Gastrocnemius medialis (tissue), 4 donors: ENCODE measurements around the gene LYPD1. TPM values are rescaled to one million over a fixed set of nuclear protein-coding genes. Genes with fewer than 3 reads are reported as not detected.

Experiments used
- ATAC-seq, 2 donors: fragments of 150-250 bp; one replicate each; pipeline ENCODE4 v1.9.1; 2016
- DNase-seq, 2 donors: peaks; one replicate each; pipeline ENCODE4 v3.0.0-alpha.2; 2019
- H3K27ac ChIP-seq, 4 donors: fragments of 200-600 bp; sonication (generic); 1 replicate in 1 of 4; 2 replicates in 3 of 4; pipeline ENCODE4 v1.5.1; 2016 to 2018; ENCODE audit warnings: mild to moderate bottlenecking in 2 of 4, moderate library complexity in 1 of 4
- H3K27me3 ChIP-seq, 3 donors: fragments of 200-600 bp; sonication (generic) in 2 of 3; 1 replicate in 1 of 3; 2 replicates in 2 of 3; pipeline versions ENCODE4 v1.5.1 to v1.6.0; 2016 to 2019; ENCODE audit warnings: mild to moderate bottlenecking in 1 of 3, moderate library complexity in 1 of 3
- H3K36me3 ChIP-seq, 2 donors: fragments of 200-600 bp; sonication (generic) in 1 of 2; one replicate each; pipeline ENCODE4 v1.5.1; 2017 to 2018
- H3K4me1 ChIP-seq, 2 donors: fragments of 200-600 bp; sonication (generic) in 1 of 2; one replicate each; pipeline ENCODE4 v1.5.1; 2016 to 2017; ENCODE audit warnings: mild to moderate bottlenecking in 2 of 2
- H3K4me3 ChIP-seq, 4 donors: fragments of 200-600 bp; sonication (generic) in 3 of 4; 1 replicate in 1 of 4; 2 replicates in 3 of 4; pipeline ENCODE4 v1.5.1; 2016 to 2019; ENCODE audit warnings: mild to moderate bottlenecking in 2 of 4
- H3K9me3 ChIP-seq, 3 donors: fragments of 200-600 bp; sonication (generic) in 2 of 3; 1 replicate in 1 of 3; 2 replicates in 2 of 3; pipeline ENCODE4 v1.5.1; 2016 to 2019
- POLR2A ChIP-seq, 2 donors: fragments of 450-650 bp; IDR thresholded peaks; one replicate each; pipeline ENCODE4 v1.6.1; 2017; ENCODE audit warnings: antibody characterized with exemption in 2 of 2, mild to moderate bottlenecking in 2 of 2, moderate library complexity in 2 of 2
- in situ Hi-C, 4 donors: fragments of 200-750 bp; cut with MboI; loops; one replicate each; pipeline versions ENCODE4 v1.15.0 to v1.8.0; 2017; ENCODE audit warnings: low sequenced_read_pairs in 4 of 4
- intact Hi-C: fragments of 100-400 bp; cut with DNase I; formaldehyde crosslinking; loops from one replicate; pipeline ENCODE4 v1.15.1; 2023; ENCODE audit warnings: low total_unique reads
- total RNA-seq, 4 donors: library from RNA; depleted of rRNA; stranded (reverse); fragments of >200 nt; gene quantifications; one replicate each; pipeline versions ENCODE4 v1.1.0 to v1.2.3, GENCODE V29; 2016
- TF ChIP-seq, protein P1 (sequence below), 5 experiments: fragments of 450-650 bp in 3 of 5; fragments of 200-600 bp in 2 of 5; sonication (generic) in 2 of 5; IDR thresholded peaks in 4 of 5; conservative IDR thresholded peaks in 1 of 5; 1 replicate in 4 of 5; 2 replicates in 1 of 5; pipeline ENCODE4 v1.5.1; 2016 to 2019; ENCODE audit warnings: antibody characterized with exemption in 5 of 5, mild to moderate bottlenecking in 3 of 5, moderate library complexity in 3 of 5

LYPD1 gene, protein sequence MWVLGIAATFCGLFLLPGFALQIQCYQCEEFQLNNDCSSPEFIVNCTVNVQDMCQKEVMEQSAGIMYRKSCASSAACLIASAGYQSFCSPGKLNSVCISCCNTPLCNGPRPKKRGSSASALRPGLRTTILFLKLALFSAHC
- under 1 TPM in 2 of 4 donors, not detected in 2; 0.24 to 0.34 TPM for total RNA-seq

DNA sequence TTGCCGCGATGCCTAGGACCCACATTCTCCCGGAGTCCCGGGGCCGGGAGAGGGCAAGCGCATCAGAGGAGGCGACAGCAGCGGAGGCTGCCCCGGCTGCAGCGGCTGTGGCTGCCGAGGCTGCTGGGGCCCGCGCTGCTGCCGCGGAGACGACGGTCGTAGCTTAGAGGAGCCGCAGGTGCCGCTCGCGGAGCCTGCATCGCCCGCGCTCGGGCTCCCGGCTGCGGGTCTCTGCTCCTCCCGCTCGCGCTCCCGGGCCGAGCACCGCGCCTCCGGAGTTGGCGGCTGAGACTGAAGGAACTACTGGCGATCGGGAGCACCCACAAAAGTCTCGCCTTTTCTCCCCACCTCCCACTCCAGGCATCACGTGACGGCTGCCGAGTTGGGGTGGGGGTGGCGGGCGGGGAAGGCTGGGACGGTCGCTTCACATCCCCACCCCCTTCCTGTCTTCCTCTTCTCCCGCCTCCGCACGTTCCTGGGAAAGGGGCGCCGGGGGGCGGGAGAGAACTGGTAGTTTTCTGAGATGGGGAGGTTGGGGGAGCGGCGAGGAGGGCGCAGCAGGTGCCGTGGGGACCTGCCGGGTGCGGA lies at the start of gene LYPD1:
Gene LYPD1, minus strand, starts transcription at position 298 of the 588 bp plus-strand sequence. Its CDS starts 273 bp downstream, at position 25.
- H3K9me3 ChIP-seq, result no peaks in the 10 kb centered on the region
- peaks cover 28 to 44% (median 37%) of the 10 kb centered on the region in 3 donors for H3K27me3 ChIP-seq
- ATAC-seq (no peak), DNase-seq (no peak)
- no peak within 1 kb of the TSS for H3K27ac ChIP-seq
- in situ Hi-C loops (no loop called here), intact Hi-C loops (no loop called here)
- H3K4me1 ChIP-seq, result peaks cover 0 to 8% of the 10 kb centered on the region in 2 donors
- H3K4me3 ChIP-seq, result peak within 1 kb of the TSS; percentile 44 to 54 (median 48)
- H3K36me3 ChIP-seq, result no peaks in the 10 kb centered on the region
- TF ChIP-seq POLR2A (IDR thresholded peaks at IDR 0.05), result no peak
- TF ChIP-seq, protein P1, sequence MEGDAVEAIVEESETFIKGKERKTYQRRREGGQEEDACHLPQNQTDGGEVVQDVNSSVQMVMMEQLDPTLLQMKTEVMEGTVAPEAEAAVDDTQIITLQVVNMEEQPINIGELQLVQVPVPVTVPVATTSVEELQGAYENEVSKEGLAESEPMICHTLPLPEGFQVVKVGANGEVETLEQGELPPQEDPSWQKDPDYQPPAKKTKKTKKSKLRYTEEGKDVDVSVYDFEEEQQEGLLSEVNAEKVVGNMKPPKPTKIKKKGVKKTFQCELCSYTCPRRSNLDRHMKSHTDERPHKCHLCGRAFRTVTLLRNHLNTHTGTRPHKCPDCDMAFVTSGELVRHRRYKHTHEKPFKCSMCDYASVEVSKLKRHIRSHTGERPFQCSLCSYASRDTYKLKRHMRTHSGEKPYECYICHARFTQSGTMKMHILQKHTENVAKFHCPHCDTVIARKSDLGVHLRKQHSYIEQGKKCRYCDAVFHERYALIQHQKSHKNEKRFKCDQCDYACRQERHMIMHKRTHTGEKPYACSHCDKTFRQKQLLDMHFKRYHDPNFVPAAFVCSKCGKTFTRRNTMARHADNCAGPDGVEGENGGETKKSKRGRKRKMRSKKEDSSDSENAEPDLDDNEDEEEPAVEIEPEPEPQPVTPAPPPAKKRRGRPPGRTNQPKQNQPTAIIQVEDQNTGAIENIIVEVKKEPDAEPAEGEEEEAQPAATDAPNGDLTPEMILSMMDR (IDR thresholded peaks at IDR 0.05 in 4 of 5, conservative IDR thresholded peaks at IDR 0.05 in 1 of 5), result no peak

DNA sequence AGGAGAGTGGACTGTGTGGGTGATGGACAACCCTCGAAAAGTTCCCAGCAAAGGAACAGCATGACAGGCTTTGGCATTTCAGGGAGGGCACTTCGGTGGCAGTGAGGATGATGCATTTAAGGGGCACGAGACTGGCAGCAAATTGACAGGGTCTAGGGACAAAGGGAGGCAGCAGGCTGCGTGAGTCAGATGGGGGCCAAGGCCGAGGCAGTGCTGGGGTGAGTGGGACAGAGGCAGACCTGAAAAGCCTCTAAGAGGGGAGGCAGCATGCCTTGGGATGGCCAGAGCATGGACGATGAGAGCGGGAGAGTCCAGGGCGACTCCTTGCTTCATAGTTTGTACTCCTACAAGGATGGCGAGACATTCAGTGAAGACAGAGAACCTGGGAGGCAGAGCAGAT lies 49.5 kb upstream of the LYPD1 start:
- Histone ChIP-seq H3K9me3 (no peaks in the 10 kb centered on the region), H3K4me3 (no peak overlapping the region), H3K4me1 (no peaks in the 10 kb centered on the region), H3K27ac (no peak overlapping the region), H3K27me3 (no peaks in the 10 kb centered on the region), H3K36me3 (no peaks in the 10 kb centered on the region)
- ATAC-seq (no peak), DNase-seq (no peak)
- TF ChIP-seq POLR2A (IDR thresholded peaks at IDR 0.05), result no peak
- TF ChIP-seq, protein P1 (IDR thresholded peaks at IDR 0.05 in 4 of 5, conservative IDR thresholded peaks at IDR 0.05 in 1 of 5), result no peak
- in situ Hi-C loops (no loop called here), intact Hi-C loops (no loop called here)

DNA sequence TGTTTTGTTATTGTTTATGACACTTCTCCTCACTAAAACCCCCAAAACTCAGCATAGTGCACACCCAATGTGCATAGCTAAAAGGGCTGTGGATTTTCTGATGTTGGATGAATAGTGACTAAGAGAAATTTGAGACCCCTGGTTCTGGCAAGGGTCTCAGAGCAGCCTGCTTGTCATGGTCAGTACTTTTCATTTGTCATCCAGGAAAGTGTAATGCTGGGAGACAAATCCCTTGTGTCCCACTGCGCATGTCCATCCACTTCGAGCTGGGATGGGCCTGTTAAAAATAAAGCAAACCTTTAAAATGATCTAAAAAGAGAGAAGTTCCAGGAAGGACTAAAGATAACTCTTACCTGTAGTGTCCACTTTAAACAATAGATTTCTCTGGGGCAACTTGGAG lies 46.9 kb upstream of the LYPD1 start:
- H3K36me3 ChIP-seq, result no peaks in the 10 kb centered on the region
- intact Hi-C loops, result no loop called here

DNA sequence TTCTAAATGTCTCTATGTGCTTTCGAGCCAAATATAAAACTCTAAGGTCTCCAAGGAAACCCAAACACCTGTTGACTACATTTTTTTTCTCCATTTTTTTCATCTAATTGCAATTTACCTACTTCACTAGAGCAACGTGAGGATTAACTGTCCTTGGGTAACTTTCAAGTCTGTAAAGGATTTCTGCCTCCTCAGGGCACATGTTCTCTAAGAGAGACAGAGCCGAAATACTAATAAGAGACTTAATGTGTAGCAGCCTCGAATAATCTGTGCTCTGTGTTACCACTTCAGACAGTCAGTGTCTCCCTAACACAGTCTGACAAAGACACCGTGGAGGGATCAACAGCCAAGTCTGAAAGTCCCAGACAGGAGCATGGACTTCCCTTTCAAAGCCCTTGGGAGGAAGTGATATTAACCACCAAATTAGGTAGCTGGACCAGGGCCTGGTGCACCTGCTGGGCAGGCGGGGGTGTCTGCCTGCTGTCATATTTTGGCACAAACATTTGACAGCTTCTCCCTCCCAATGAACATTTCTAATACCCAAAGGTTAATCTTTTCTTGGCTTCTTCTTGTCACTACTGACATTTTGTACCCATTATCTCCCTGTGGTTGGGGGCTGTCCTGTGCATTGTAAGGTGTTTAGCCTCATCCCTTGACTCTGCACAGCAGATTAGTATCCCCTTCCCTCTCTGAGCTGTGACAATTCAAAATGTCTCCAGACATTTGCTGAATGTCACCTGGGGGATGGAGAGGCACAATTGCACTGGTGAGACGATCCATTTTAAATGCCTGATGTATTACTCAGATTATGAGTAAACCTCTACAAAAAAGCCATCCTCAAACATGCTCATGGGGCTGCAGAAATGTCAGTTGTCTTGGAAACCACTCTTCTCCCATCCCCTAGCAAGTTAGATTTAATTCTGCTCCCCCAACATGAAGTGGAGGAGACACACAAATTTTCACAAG lies 45.7 kb upstream of the LYPD1 start:
- no peak for TF ChIP-seq POLR2A (IDR thresholded peaks at IDR 0.05)
- TF ChIP-seq, protein P1 (IDR thresholded peaks at IDR 0.05 in 4 of 5, conservative IDR thresholded peaks at IDR 0.05 in 1 of 5), result no peak
- no peak overlapping the region for H3K27ac ChIP-seq
- in situ Hi-C loops (no loop called here), intact Hi-C loops (no loop called here)
- H3K36me3 ChIP-seq, result no peaks in the 10 kb centered on the region
- no peaks in the 10 kb centered on the region for H3K4me1 ChIP-seq
- no peak for ATAC-seq
- H3K9me3 ChIP-seq, result no peaks in the 10 kb centered on the region
- no peak for DNase-seq
- no peak overlapping the region for H3K4me3 ChIP-seq
- no peaks in the 10 kb centered on the region for H3K27me3 ChIP-seq

More for the DNA sequence above, 46.9 kb upstream of the LYPD1 start:
- Histone ChIP-seq H3K9me3 (no peaks in the 10 kb centered on the region), H3K27ac (no peak overlapping the region), H3K27me3 (no peaks in the 10 kb centered on the region), H3K4me1 (no peaks in the 10 kb centered on the region), H3K4me3 (no peak overlapping the region)
- ATAC-seq (no peak), DNase-seq (no peak)
- TF ChIP-seq, protein P1 (IDR thresholded peaks at IDR 0.05 in 4 of 5, conservative IDR thresholded peaks at IDR 0.05 in 1 of 5), result no peak
- no peak for TF ChIP-seq POLR2A (IDR thresholded peaks at IDR 0.05)
- in situ Hi-C loops, result no loop called here
